Measurements from ENCODE around the gene CCDC126.
A peak's percentile ranks its signal among the peaks of the same experiment; 100 is the strongest.
"Not testable (repeated sequence)": the region's sequence is repeated elsewhere in the genome, so short reads cannot be mapped to it uniquely, and the experiment has no call there.

CCDC126 gene

GRCh38 chr7:23597094-23598091 is at the start of gene CCDC126:
CCDC126 (plus strand) TSS chr7:23597382; CDS start chr7:23611316, 13,934 bp downstream.
- TF ChIP-seq CTCF (IDR thresholded peaks at IDR 0.05; ENCODE audit: borderline replicate concordance, insufficient read depth, low read depth, low read length): no peak

GRCh38 chr7:23547662-23548061 is 49.5 kb upstream of the CCDC126 start:
- no peak for TF ChIP-seq CTCF (IDR thresholded peaks at IDR 0.05; ENCODE audit: borderline replicate concordance, insufficient read depth, low read depth, low read length)

More at GRCh38 chr7:23597094-23598091, at the start of gene CCDC126:
- H3K4me3 ChIP-seq (ENCODE audit: low read depth, low read length): peak within 1 kb of the TSS; percentile 99

GRCh38 chr7:23558303-23558702 is 38.9 kb upstream of the CCDC126 start:
- no peak overlapping the region for H3K4me3 ChIP-seq (ENCODE audit: low read depth, low read length)
- no peak for TF ChIP-seq CTCF (IDR thresholded peaks at IDR 0.05; ENCODE audit: borderline replicate concordance, insufficient read depth, low read depth, low read length)

More at GRCh38 chr7:23547662-23548061, 49.5 kb upstream of the CCDC126 start:
- no peak overlapping the region for H3K4me3 ChIP-seq (ENCODE audit: low read depth, low read length)

GRCh38 chr7:23570592-23571200 is 26.5 kb upstream of the CCDC126 start:
- no peak overlapping the region for H3K4me3 ChIP-seq (ENCODE audit: low read depth, low read length)
- TF ChIP-seq CTCF (IDR thresholded peaks at IDR 0.05; ENCODE audit: borderline replicate concordance, insufficient read depth, low read depth, low read length): peak; percentile 79

- H3K4me3 ChIP-seq (ENCODE audit: low read depth, low read length): not testable (repeated sequence)
Observed at GRCh38 chr7:23581975-23582374, 15.2 kb upstream of the CCDC126 start.

- not testable (repeated sequence) for H3K4me3 ChIP-seq (ENCODE audit: low read depth, low read length)
Observed at GRCh38 chr7:23585304-23585703, 11.9 kb upstream of the CCDC126 start.

- H3K4me3 ChIP-seq (ENCODE audit: low read depth, low read length): no peak overlapping the region
- TF ChIP-seq CTCF (IDR thresholded peaks at IDR 0.05; ENCODE audit: borderline replicate concordance, insufficient read depth, low read depth, low read length): no peak
Observed at GRCh38 chr7:23586159-23586558, 11.0 kb upstream of the CCDC126 start.

- no peak overlapping the region for H3K4me3 ChIP-seq (ENCODE audit: low read depth, low read length)
- no peak for TF ChIP-seq CTCF (IDR thresholded peaks at IDR 0.05; ENCODE audit: borderline replicate concordance, insufficient read depth, low read depth, low read length)
Observed at GRCh38 chr7:23590529-23590928, 6.7 kb upstream of the CCDC126 start.
